ENCODE results near the gene ZFPL1.

The ZFPL1 gene

GRCh38 chr11:65126624-65127274 lies 42.7 kb downstream of the ZFPL1 start:
- no peaks in the 10 kb centered on the region for H3K9me3 Mint-ChIP-seq
- DNase-seq (no peak), ATAC-seq (replicated peaks) (no peak)
- H3K36me3 Mint-ChIP-seq (ENCODE audit: insufficient read depth), result peaks cover 79% of the 10 kb centered on the region
- no peak overlapping the region for H3K4me3 Mint-ChIP-seq
- peaks cover 17 to 19% of the 10 kb centered on the region in 2 donors for H3K4me1 Mint-ChIP-seq (ENCODE audit: low read depth in 2 of 2)
- peak overlapping the region in 1 of 2 donors; percentile 23 for H3K27ac Mint-ChIP-seq
- no peaks in the 10 kb centered on the region for H3K27me3 Mint-ChIP-seq

GRCh38 chr11:65127473-65128181 lies 43.6 kb downstream of the ZFPL1 start:
- Mint-ChIP-seq H3K4me1 (ENCODE audit: low read depth in 2 of 2) (peaks cover 17 to 20% of the 10 kb centered on the region in 2 donors), H3K4me3 (no peak overlapping the region), H3K27ac (peak overlapping the region in 1 of 2 donors; percentile 55), H3K27me3 (no peaks in the 10 kb centered on the region), H3K9me3 (no peaks in the 10 kb centered on the region), H3K36me3 (ENCODE audit: insufficient read depth) (peaks cover 75% of the 10 kb centered on the region)
- ATAC-seq (replicated peaks) (no peak), DNase-seq (no peak)

GRCh38 chr11:65128182-65129145 lies 44.4 kb downstream of the ZFPL1 start:
- H3K4me3 Mint-ChIP-seq, result no peak overlapping the region

GRCh38 chr11:65129649-65130441 lies 45.8 kb downstream of the ZFPL1 start:
- Mint-ChIP-seq H3K27me3 (no peaks in the 10 kb centered on the region), H3K36me3 (ENCODE audit: insufficient read depth) (peaks cover 83% of the 10 kb centered on the region), H3K4me1 (ENCODE audit: low read depth in 2 of 2) (peaks cover 23 to 28% of the 10 kb centered on the region in 2 donors), H3K9me3 (no peaks in the 10 kb centered on the region), H3K27ac (no peak overlapping the region), H3K4me3 (no peak overlapping the region)
- ATAC-seq (replicated peaks), result no peak
- no peak for DNase-seq

More at GRCh38 chr11:65128182-65129145, 44.4 kb downstream of the ZFPL1 start:
- Mint-ChIP-seq H3K36me3 (ENCODE audit: insufficient read depth) (peaks cover 75% of the 10 kb centered on the region), H3K27me3 (no peaks in the 10 kb centered on the region), H3K27ac (peak overlapping the region in 1 of 2 donors; percentile 55), H3K4me1 (ENCODE audit: low read depth in 2 of 2) (peaks cover 22 to 24% of the 10 kb centered on the region in 2 donors), H3K9me3 (no peaks in the 10 kb centered on the region)
- DNase-seq, result no peak
- no peak for ATAC-seq (replicated peaks)

- Mint-ChIP-seq H3K36me3 (ENCODE audit: insufficient read depth) (peaks cover 88% of the 10 kb centered on the region), H3K4me3 (peak overlapping the region in 1 of 2 donors; percentile 50), H3K27me3 (no peaks in the 10 kb centered on the region), H3K4me1 (ENCODE audit: low read depth in 2 of 2) (peaks cover 24 to 33% of the 10 kb centered on the region in 2 donors), H3K27ac (peak overlapping the region in 1 of 2 donors; percentile 62), H3K9me3 (no peaks in the 10 kb centered on the region)
- DNase-seq (no peak), ATAC-seq (replicated peaks) (no peak)
These were observed 46.8 kb downstream of the ZFPL1 start for GRCh38 chr11:65130631-65131416.

GRCh38 chr11:65131417-65131776 lies 47.4 kb downstream of the ZFPL1 start:
- no peaks in the 10 kb centered on the region for H3K27me3 Mint-ChIP-seq
- DNase-seq, result no peak
- H3K4me3 Mint-ChIP-seq, result peak overlapping the region in 1 of 2 donors; percentile 50
- peak overlapping the region in 1 of 2 donors; percentile 62 for H3K27ac Mint-ChIP-seq
- peaks cover 30 to 38% of the 10 kb centered on the region in 2 donors for H3K4me1 Mint-ChIP-seq (ENCODE audit: low read depth in 2 of 2)
- ATAC-seq (replicated peaks), result no peak
- no peaks in the 10 kb centered on the region for H3K9me3 Mint-ChIP-seq
- peaks cover 88% of the 10 kb centered on the region for H3K36me3 Mint-ChIP-seq (ENCODE audit: insufficient read depth)

- ATAC-seq (replicated peaks), result no peak
- Mint-ChIP-seq H3K27ac (peak overlapping the region in 1 of 2 donors; percentile 55), H3K36me3 (ENCODE audit: insufficient read depth) (peaks cover 85% of the 10 kb centered on the region), H3K4me1 (ENCODE audit: low read depth in 2 of 2) (peaks cover 32 to 38% of the 10 kb centered on the region in 2 donors), H3K27me3 (no peaks in the 10 kb centered on the region), H3K9me3 (no peaks in the 10 kb centered on the region), H3K4me3 (peak overlapping the region in 1 of 2 donors; percentile 98)
- DNase-seq, result no peak
These were observed 47.8 kb downstream of the ZFPL1 start for GRCh38 chr11:65131895-65132237.

- peak overlapping the region; percentile 98 to 99 for H3K4me3 Mint-ChIP-seq
- peaks cover 80% of the 10 kb centered on the region for H3K36me3 Mint-ChIP-seq (ENCODE audit: insufficient read depth)
- H3K9me3 Mint-ChIP-seq, result no peaks in the 10 kb centered on the region
- H3K4me1 Mint-ChIP-seq (ENCODE audit: low read depth in 2 of 2), result peaks cover 32 to 38% of the 10 kb centered on the region in 2 donors
- ATAC-seq (replicated peaks) (no peak), DNase-seq (no peak)
- peak overlapping the region in 1 of 2 donors; percentile 100 for H3K27ac Mint-ChIP-seq
- H3K27me3 Mint-ChIP-seq, result no peaks in the 10 kb centered on the region
These were observed 48.4 kb downstream of the ZFPL1 start for GRCh38 chr11:65132238-65132987.

- peaks cover 32 to 38% of the 10 kb centered on the region in 2 donors for H3K4me1 Mint-ChIP-seq (ENCODE audit: low read depth in 2 of 2)
- peaks cover 72% of the 10 kb centered on the region for H3K36me3 Mint-ChIP-seq (ENCODE audit: insufficient read depth)
- H3K27ac Mint-ChIP-seq, result peak overlapping the region; percentile 100
- ATAC-seq (replicated peaks) (no peak), DNase-seq (peak in 1 of 3 experiments; percentile 26)
- H3K27me3 Mint-ChIP-seq, result no peaks in the 10 kb centered on the region
- H3K9me3 Mint-ChIP-seq, result no peaks in the 10 kb centered on the region
- peak overlapping the region; percentile 98 to 99 for H3K4me3 Mint-ChIP-seq
These were observed 49.1 kb downstream of the ZFPL1 start for GRCh38 chr11:65132988-65133700.

GRCh38 chr11:65133724-65134123 lies 49.7 kb downstream of the ZFPL1 start:
- ATAC-seq (replicated peaks), result no peak
- no peaks in the 10 kb centered on the region for H3K9me3 Mint-ChIP-seq
- H3K27me3 Mint-ChIP-seq, result no peaks in the 10 kb centered on the region
- H3K36me3 Mint-ChIP-seq (ENCODE audit: insufficient read depth), result peaks cover 68% of the 10 kb centered on the region
- H3K4me1 Mint-ChIP-seq (ENCODE audit: low read depth in 2 of 2), result peaks cover 32 to 38% of the 10 kb centered on the region in 2 donors
- DNase-seq, result no peak
- H3K27ac Mint-ChIP-seq, result peak overlapping the region; percentile 100
- H3K4me3 Mint-ChIP-seq, result peak overlapping the region; percentile 98 to 99

GRCh38 chr11:65134240-65134951 lies 50.4 kb downstream of the ZFPL1 start, which contains the start of gene SYVN1:
TSS of gene SYVN1 (minus strand) at chr11:65134519. CDS start at chr11:65133601, 918 bp downstream.
- peak within 1 kb of the TSS; percentile 98 to 99 for H3K4me3 Mint-ChIP-seq

More at GRCh38 chr11:65134240-65134951, 50.4 kb downstream of the ZFPL1 start, which contains the start of gene SYVN1:
- DNase-seq (peak; percentile 88 to 91 (median 89)), ATAC-seq (replicated peaks) (peak; percentile 80)
- Mint-ChIP-seq H3K36me3 (ENCODE audit: insufficient read depth) (peaks cover 61% of the 10 kb centered on the region), H3K27ac (peak within 1 kb of the TSS; percentile 100), H3K4me1 (ENCODE audit: low read depth in 2 of 2) (peaks cover 32 to 38% of the 10 kb centered on the region in 2 donors), H3K9me3 (no peaks in the 10 kb centered on the region), H3K27me3 (no peaks in the 10 kb centered on the region)

Measured in effector memory CD8-positive, alpha-beta T cell (primary cell).